ENCODE data around the gene FOCAD. TPM values are rescaled to one million over a fixed set of nuclear protein-coding genes. Genes with fewer than 3 reads are reported as not detected.

FOCAD gene
- total RNA-seq, 1 donor from 2014 or later: 28.4 TPM

GRCh38 chr9:20903212-20903611 is 219.2 kb downstream of the FOCAD start:
- H3K27me3 ChIP-seq (ENCODE audit: control insufficient read depth, insufficient read depth, low read length): no peaks in the 10 kb centered on the region
- H3K36me3 ChIP-seq (ENCODE audit: control insufficient read depth, insufficient read depth, low read length): no peaks in the 10 kb centered on the region
- no peak overlapping the region for H3K4me3 ChIP-seq (ENCODE audit: low read depth, low read length)
- no peak for FAIRE-seq
- DNase-seq (ENCODE audit: low read depth): no peak
- no peak for TF ChIP-seq CTCF (IDR thresholded peaks at IDR 0.05; ENCODE audit: insufficient read depth, low read length, severe bottlenecking)

- TF ChIP-seq CTCF (IDR thresholded peaks at IDR 0.05; ENCODE audit: insufficient read depth, low read length, severe bottlenecking): no peak
- no peak for DNase-seq (ENCODE audit: low read depth)
Observed at GRCh38 chr9:20904995-20905394, 220.9 kb downstream of the FOCAD start.

DNA sequence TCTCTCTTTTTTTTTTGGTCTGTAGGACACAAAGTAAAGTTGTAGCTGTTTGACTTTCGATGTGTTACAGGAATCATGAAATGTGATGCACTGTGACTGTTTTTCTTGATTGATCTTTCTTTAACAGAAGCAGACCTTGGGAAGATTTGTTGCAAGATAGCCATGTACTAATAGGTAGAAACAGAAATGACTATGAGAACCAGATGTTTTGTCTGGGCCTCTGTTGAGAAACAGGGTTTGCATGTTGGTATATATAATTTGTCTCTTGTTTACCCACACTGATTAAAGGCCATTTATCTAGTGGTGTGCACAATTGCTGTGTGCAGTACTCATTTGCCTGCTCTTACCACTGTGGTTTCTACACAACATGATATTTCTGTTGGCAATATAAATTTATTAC is 222.3 kb downstream of the FOCAD start:
- DNase-seq (ENCODE audit: low read depth): no peak
- Histone ChIP-seq H3K4me3 (ENCODE audit: low read depth, low read length) (no peak overlapping the region), H3K27me3 (ENCODE audit: control insufficient read depth, insufficient read depth, low read length) (no peaks in the 10 kb centered on the region), H3K36me3 (ENCODE audit: control insufficient read depth, insufficient read depth, low read length) (no peaks in the 10 kb centered on the region)
- TF ChIP-seq CTCF (IDR thresholded peaks at IDR 0.05; ENCODE audit: insufficient read depth, low read length, severe bottlenecking): no peak
- no peak for FAIRE-seq

More at GRCh38 chr9:20904995-20905394, 220.9 kb downstream of the FOCAD start:
- no peak overlapping the region for H3K4me3 ChIP-seq (ENCODE audit: low read depth, low read length)
- no peaks in the 10 kb centered on the region for H3K27me3 ChIP-seq (ENCODE audit: control insufficient read depth, insufficient read depth, low read length)
- no peaks in the 10 kb centered on the region for H3K36me3 ChIP-seq (ENCODE audit: control insufficient read depth, insufficient read depth, low read length)
- no peak for FAIRE-seq

GRCh38 chr9:20908461-20908860 is 224.4 kb downstream of the FOCAD start:
- no peak for TF ChIP-seq CTCF (IDR thresholded peaks at IDR 0.05; ENCODE audit: insufficient read depth, low read length, severe bottlenecking)
- H3K4me3 ChIP-seq (ENCODE audit: low read depth, low read length): no peak overlapping the region

GRCh38 chr9:20914556-20914955 is 230.5 kb downstream of the FOCAD start:
- Histone ChIP-seq H3K4me3 (ENCODE audit: low read depth, low read length) (no peak overlapping the region), H3K27me3 (ENCODE audit: control insufficient read depth, insufficient read depth, low read length) (no peaks in the 10 kb centered on the region), H3K36me3 (ENCODE audit: control insufficient read depth, insufficient read depth, low read length) (no peaks in the 10 kb centered on the region)
- FAIRE-seq (no peak), DNase-seq (ENCODE audit: low read depth) (no peak)
- no peak for TF ChIP-seq CTCF (IDR thresholded peaks at IDR 0.05; ENCODE audit: insufficient read depth, low read length, severe bottlenecking)

More at GRCh38 chr9:20908461-20908860, 224.4 kb downstream of the FOCAD start:
- H3K36me3 ChIP-seq (ENCODE audit: control insufficient read depth, insufficient read depth, low read length): no peaks in the 10 kb centered on the region
- FAIRE-seq (no peak), DNase-seq (ENCODE audit: low read depth) (no peak)
- no peaks in the 10 kb centered on the region for H3K27me3 ChIP-seq (ENCODE audit: control insufficient read depth, insufficient read depth, low read length)

GRCh38 chr9:20921362-20921761 is 237.3 kb downstream of the FOCAD start:
- H3K4me3 ChIP-seq (ENCODE audit: low read depth, low read length): no peak overlapping the region
- H3K36me3 ChIP-seq (ENCODE audit: control insufficient read depth, insufficient read depth, low read length): no peaks in the 10 kb centered on the region
- TF ChIP-seq CTCF (IDR thresholded peaks at IDR 0.05; ENCODE audit: insufficient read depth, low read length, severe bottlenecking): no peak
- no peak for FAIRE-seq
- no peaks in the 10 kb centered on the region for H3K27me3 ChIP-seq (ENCODE audit: control insufficient read depth, insufficient read depth, low read length)
- DNase-seq (ENCODE audit: low read depth): peak; percentile 88

All from bronchial epithelial cell (primary cell).